ENCODE data around the gene ITGA6.

DNA sequence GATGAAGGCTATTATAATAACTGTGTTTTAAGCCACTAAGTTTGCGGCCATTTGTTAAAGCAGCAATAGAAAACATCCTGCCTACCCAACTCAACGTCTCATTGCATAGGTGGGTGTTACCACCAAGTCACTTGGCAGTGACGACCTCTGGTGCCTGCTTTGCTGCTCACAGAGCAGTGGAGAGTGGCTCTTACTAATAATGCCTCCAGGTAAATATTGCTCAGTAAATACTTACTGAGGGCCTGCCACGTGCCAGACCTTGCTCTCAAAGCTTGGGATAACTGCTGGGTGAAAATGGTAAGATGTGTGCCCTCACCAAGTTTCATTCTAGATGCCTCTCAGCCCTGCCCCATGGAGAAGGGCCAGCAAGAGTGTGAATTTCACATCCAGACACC, 27.7 kb downstream of the ITGA6 start:
- TF ChIP-seq, protein P1, sequence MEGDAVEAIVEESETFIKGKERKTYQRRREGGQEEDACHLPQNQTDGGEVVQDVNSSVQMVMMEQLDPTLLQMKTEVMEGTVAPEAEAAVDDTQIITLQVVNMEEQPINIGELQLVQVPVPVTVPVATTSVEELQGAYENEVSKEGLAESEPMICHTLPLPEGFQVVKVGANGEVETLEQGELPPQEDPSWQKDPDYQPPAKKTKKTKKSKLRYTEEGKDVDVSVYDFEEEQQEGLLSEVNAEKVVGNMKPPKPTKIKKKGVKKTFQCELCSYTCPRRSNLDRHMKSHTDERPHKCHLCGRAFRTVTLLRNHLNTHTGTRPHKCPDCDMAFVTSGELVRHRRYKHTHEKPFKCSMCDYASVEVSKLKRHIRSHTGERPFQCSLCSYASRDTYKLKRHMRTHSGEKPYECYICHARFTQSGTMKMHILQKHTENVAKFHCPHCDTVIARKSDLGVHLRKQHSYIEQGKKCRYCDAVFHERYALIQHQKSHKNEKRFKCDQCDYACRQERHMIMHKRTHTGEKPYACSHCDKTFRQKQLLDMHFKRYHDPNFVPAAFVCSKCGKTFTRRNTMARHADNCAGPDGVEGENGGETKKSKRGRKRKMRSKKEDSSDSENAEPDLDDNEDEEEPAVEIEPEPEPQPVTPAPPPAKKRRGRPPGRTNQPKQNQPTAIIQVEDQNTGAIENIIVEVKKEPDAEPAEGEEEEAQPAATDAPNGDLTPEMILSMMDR (IDR thresholded peaks at IDR 0.05) = no peak
- no peak for TF ChIP-seq POLR2A (IDR thresholded peaks at IDR 0.05)

Measured in body of pancreas (tissue), 4 donors.